Renal cortical epithelial cell (primary cell): ENCODE results near the gene NMRK2. TPM values are rescaled to one million over a fixed set of nuclear protein-coding genes. Genes with fewer than 3 reads are reported as not detected.
"Not testable (repeated sequence)": the region's sequence is repeated elsewhere in the genome, so short reads cannot be mapped to it uniquely, and the experiment has no call there.

Source experiments
- DNase-seq: peaks from one replicate; pipeline ENCODE4 v3.0.0-alpha.2; 2011; ENCODE audit warnings: low read depth
- total RNA-seq: library from RNA; depleted of rRNA; stranded (reverse); fragments of >200 nt; gene quantifications from 2 replicates; pipeline ENCODE4 v1.2.3, GENCODE V29; 2014

NMRK2 gene
- total RNA-seq, 1 donor from 2014 or later, result not detected

DNA sequence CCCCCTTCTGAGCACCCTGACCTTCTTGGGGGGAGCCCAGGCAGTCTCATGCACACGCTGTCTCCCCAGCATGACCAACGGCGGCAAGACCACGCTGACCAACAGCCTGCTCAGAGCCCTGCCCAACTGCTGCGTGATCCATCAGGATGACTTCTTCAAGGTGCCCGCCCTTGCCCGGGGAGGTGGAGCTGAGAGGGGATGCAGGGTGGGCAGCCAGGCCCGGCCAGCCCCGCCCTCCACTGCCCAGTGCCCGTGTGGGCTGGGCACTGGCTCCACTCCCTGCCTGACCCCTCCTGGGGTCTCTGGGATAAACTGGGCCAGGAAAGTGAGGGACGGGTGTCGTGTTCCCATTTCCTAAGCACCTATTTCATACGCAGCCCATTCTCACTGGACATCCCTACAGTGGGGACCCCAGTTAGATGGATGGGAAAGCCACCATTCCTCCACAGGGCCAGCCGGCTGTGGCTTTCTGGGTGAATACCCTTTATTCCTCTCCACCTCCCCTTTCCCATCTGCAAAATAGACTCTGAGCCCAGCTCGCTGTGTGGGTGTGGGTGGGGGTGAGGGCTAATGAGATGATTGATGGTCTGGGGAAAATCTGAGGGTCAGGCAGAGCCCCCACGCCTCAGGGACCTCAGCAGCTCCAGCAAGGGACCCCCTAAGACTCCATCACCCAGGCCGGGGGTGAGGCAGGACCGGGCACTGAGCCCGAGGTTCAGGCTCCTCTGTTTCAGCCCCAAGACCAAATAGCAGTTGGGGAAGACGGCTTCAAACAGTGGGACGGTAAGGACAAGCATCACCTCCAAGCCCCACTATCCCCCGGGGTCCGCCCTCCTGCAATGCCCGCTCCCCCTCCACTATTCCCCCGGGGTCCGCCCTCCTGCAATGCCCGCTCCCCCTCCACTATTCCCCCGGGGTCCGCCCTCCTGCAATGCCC is 3.9 kb downstream of the NMRK2 start:
- no peak for DNase-seq

DNA sequence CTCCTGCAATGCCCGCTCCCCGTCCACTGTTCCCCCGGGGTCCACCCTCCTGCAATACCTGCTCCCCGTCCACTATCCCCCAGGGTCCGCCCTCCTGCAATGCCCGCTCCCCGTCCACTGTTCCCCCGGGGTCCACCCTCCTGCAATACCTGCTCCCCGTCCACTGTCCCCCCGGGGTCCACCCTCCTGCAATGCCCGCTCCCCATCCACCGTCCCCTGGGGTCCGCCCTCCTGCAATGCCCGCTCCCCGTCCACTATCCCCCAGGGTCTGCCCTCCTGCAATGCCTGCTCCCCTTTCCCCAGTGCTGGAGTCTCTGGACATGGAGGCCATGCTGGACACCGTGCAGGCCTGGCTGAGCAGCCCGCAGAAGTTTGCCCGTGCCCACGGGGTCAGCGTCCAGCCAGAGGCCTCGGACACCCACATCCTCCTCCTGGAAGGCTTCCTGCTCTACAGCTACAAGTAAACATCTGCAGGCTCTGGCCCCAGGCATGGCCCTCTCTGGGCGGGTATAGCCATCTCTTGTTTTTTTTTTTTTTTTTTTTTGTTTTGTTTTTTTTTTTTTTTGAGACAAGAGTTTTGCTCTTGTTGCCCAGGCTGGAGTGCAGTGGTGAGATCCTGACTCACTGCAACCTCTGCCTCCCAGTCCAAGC is 5.6 kb downstream of the NMRK2 start:
- not testable (repeated sequence) for DNase-seq

DNA sequence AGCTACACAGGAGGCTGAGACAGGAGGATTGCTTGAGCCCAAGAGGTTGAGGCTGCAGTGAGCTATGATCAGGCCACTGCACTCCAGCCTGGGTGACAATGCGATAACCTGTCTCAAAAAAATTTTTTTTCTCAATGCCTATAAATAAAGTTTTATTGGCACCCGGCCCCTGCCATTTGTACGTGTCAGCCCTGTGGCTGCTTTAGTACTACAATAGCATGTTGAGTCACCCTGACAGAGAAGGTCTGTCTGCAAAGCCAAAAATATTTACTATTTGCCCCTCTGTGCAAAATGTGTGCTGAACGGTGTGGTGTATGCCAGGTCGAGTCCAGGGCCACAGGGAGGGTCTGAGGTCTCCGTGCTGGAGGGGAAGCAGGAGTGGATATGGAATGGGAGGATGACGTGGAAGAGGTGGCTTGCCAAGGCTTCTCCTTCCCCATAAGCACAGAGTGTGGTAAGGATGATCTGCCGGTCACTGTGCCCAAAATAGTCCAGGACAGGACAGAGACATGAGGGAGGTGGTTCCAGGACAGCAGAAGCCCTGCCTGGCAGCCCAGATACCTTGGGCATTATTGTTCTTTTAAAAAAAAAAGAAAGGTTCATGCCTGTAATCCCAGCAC is 10.0 kb downstream of the NMRK2 start:
- DNase-seq, result no peak

DNA sequence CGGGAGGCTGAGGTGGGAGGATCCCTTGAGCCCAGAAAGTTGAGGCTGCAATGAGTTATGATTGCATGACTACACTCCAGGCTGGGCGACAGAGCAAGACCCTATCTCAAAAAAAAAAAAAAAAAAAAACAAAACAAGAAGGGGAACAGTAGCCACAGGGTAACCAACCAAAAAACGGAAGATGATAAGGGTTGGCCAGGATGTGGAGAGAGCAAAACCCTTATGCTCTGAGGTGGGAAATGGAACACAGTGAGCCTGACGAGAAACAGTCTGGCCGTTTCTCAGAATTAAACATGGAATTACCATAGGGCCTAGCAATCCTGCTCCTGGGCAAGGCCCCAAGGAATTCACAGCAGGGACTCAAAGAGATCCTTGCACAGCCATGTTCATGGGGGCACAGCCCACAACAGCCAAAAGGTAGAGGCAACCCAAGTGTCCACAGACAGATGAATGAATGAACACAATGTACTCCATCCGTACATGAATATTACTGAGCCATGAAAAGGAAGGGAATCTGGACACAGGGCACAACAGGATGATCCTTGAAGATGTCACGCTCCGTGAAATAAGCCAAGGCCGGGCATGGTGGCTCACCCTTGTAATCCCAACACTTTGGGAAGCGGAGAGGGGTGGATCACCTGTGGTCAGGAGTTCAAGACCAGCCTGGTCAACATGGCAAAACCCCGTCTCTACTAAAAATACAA is 11.3 kb downstream of the NMRK2 start:
- DNase-seq, result no peak

DNA sequence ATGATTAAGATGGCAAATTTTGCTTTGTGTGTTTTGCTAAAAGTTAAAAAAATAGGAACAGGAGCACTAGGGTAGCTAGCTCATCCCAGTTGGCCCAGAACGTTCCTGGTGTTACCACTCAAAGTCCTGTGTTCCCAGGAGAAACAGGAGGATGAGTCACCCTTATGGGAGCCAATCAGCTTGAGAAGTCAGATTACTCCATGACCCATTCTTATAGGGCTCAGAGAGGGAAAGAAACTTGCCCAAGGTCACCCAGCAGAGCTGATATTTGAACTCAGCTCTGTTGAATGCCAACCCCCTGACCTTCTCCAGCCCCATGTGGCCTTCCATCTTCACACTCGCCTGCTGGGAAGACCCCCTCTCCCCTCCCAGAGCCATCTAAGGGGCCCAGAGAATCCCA is 13.0 kb downstream of the NMRK2 start:
- no peak for DNase-seq

DNA sequence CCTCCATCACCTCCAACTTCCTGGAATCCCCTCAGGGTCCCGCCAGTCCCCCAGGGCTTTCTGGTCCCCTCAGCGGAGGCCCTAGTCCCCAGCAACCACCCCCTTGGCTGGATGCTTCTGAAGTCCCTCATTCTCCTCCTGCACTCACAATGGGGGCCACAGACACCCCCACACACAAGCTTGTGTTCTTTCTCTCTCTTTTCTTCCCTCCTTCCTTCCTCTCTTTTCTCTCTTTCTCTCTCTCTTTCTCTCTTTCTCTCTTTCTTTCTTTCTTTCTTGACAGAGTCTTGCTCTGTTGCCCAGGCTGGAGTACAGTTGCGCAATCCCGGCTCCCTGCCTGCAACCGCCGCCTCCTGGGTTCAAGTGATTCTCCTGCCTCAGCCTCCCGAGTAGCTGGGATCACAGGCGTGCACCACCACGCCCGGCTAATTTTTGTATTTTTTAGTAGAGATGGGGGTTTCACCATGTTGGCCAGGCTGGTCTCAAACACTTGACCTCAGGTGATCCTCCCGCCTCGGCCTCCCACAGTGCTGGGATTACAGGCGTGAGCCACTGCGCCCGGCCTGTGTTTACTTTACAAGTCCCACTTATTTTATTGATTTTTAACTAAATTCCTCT is 14.6 kb downstream of the NMRK2 start:
- not testable (repeated sequence) for DNase-seq

DNA sequence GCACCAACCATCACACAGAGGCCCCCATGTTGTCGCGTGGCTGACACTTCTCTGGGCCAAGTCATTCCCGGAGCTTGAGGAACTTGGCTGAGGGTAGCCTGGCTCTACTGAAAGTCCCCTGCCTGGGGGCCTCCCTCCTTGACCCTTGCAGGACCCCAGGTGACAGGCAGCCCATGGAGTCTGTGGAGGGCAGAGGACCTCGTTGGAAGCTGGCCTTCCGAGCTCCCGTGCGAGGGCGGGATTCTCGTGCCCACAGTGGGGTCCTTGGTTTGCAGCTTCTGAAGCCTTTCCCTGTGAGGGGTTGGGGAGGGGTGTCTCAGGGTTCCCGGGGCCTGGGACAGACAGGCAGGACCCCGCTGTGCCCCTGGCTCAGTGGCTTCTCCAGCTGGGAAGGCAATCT is 16.4 kb downstream of the NMRK2 start:
- DNase-seq, result no peak

DNA sequence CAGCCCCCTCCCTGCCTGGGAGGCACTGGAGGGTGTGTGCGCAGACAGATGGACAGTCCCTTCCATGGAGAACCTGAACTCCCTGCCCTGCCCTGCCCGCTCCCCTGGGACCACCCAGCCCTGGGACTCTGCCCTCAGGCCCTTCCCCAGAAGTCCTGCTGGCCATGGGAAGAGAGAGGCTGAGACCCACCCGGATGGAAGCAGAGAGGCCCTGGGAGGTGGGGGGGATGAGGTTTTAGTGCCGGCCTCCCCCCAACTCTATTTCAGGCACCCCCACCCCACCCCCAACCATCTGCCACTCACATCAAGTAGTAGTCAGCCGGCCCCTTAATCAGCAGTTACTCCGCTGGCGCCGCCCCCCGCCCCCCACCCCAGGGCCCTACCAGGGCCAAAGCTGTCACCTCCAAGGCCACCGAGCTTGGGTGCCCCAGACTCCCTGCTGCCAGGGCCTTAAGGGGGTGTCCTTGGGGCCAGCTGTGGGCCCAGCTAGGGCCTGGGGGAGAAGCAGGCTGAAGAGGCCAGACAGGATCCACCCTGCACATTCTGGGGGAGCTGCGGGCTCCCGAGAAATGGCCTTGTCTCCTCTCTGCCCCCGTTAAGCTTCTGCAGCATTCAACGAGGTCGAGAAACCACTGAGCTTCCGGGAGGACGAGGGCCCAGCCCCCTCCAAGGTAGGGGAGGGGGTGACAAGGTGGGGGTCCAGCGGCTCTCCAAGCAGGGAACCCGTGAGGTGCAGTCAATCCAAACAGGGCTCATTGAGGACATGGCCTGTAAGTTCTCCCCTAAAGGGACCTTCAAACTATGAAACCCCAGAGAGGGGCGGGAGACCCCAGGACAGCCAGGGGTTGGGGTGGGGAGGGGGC is 17.4 kb downstream of the NMRK2 start:
- no peak for DNase-seq

DNA sequence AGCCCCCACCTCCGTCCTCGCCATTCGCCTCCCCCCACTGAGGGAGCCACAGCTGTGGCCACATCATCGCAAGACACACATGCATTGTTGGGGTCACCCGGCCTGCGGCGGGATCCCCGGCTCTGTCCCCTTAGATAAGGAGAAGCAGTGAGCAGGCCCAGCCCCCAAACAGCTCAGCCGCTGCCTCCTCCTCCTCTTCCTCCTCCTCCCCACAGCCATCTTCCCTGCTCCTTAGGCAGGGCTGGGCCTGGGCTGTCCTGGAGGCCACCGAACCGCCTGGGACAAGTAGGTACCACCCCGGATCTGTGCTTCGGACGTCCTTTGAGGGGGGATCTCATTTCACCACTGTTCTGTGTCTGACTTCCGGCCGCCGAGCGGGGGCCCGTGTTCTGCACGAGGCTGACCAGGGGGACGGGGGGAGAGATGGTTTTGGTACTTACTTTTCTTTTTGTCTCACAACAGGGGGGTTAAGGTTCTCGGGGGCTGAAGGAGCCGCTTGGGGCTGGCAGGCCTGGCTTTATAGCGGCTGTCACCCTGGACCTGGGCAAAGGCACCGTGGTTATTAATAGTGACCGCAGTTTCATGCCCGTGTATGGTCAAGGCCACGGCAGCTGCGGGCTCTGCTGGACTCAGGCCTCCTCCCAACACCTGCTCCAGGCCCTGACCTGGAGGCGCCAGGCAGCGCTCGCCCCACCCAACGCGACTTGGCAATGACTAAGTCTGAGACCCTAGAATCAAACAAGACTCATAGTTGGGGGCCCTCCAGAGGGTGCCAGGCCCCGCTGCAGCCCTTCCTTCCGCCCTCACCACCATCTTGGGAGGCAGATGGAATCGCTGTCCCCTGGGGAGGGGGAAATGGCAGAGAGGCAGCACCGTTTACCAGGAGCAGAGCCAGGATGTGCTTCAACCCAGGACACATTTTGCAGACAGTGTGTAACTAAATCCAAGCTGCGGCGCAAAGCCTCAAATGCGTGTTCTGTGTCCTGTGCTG is 18.3 kb downstream of the NMRK2 start:
- DNase-seq, result no peak

DNA sequence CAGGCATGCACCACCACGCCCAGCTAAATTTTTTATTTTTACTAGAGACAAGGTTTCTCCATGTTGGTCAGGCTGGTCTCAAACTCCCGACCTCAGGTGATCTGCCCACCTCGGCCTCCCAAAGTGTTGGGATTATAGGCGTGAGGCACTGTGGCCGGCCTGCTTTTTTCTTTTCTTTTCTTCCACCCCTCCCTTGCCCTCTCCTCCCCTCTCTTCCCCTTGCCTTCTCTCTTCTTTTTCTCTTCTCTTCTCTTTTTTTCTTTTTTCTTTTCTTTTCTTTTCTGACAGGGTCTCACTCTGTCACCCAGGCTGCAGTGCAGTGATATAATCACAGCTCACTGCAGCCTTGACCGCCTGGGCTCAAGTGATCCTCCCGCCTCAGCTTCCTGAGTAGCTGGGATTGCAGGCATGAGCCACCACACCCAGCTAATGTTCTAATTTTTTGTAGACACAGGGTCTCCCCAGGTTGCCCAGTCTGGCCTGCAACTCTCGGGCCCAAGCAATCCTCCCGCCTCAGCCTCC is 19.9 kb downstream of the NMRK2 start:
- DNase-seq, result not testable (repeated sequence)

DNA sequence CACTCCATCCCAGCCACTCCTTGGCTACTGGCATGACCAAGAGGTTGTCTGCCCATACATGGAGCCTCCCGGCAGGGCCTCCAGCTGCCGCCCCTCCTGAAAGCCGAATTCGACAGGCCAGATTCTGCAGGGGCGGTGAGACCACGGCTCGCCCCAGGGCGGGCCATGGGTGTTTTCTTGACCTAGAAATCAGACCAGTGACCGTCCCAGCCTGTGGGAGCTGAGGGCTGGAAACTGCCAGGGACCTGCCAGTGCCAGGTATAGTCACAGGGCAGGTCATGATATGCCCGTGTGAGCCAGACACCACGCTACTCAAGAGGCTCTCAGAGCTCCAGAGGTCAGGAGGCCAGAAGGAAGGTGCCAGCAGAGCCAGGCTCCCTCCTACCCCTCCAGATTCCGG is 21.2 kb downstream of the NMRK2 start:
- no peak for DNase-seq

DNA sequence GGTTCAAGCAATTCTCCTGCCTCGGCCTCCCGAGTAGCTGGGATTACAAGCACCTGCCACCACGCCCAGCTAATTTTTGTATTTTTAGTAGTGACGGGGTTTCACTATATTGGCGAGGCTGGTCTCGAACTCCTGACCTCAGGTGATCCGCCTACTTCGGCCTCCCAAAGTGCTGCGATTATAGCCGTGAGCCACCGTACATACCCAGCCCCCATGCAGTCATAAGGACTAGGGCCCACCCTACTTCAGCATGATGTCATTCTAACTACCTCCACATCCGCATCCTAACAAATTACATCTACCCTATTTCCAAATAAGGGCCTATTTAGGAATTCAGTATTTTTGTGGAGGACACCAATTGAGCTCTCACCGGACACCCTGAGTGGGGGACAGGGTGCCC is 22.4 kb downstream of the NMRK2 start:
- not testable (repeated sequence) for DNase-seq

DNA sequence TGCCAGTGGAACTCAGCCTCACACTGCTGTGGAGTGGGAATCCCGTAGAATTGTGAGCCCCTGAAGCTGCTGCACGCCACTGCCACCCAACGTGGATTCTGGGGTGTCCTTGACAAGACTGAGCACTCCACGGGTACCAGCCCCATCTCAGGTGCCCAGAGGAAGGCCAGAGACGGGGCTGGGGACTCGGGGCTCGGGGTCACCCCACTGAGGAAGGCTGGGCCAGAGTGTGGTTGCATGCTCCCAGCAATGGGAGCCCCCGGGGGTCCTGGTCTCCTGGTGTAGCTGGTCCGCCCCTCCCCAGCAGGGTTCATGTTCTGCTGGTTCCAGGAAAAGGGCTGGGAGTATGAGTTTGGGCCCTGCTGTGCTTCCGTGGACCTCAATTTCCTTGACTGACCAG is 22.8 kb downstream of the NMRK2 start:
- DNase-seq, result no peak

DNA sequence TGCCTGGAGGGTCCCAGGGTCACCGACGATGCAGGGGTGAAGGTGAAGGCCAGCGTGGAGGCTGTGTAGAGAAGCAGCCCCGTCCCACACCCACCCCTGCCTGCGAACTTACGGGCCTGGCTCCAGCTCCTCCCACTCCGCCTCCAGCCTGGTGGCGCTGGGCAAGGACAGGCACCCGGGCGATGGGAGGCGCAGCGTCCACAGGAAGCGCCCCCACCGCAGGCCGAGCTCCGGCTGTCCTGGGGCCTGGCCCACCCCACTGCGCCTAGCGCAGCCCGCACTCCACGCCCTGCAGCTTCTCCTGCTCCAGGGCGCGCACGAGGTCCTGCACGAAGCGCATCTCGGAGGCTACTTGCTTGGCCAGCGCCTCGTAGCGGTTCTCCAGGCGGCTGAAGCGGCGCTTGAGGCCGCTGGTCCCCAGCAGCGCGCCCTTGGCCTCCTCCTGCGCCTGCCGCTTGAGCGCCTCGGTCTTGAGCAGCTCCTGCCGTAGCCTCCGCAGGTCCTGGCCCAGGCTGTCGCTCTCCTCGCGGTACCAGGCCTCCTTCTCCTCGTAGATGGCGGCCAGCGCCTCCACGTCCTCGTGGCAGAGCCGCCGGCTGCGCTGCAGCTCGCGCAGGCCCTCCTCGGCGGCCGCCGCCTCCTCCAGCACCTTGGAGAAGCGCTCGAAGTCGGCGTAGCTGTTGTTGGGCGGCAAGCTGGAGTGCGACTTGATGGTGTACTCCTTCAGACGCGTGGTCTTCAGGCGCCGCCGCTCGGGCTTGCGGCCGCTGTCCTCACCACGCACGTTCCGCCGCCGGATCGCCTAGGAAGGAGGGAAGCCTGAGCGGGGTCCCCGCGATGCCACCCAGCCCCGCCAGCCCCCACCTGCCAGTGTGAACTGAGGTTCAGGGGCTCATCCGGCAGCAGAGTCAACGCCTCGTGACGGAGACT is 26.2 kb downstream of the NMRK2 start:
- no peak for DNase-seq

DNA sequence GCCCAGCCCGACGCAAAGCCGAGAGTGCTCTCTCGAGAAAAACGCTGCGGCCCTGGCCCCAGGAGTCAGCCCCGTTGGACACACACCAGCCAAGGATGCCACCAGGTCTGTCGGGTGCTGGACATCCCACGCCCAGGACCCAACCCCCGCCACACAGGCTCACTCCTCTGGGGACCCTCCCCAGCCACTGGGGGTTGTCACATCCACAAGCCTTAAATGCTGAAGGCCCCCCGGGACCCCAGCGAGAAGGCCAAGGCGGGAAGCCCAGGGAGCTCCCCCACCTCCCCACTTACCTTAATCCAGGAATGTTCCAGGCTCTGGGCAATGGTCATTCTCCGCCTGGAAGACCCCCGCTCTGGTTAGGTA is 26.9 kb downstream of the NMRK2 start:
- DNase-seq, result no peak

DNA sequence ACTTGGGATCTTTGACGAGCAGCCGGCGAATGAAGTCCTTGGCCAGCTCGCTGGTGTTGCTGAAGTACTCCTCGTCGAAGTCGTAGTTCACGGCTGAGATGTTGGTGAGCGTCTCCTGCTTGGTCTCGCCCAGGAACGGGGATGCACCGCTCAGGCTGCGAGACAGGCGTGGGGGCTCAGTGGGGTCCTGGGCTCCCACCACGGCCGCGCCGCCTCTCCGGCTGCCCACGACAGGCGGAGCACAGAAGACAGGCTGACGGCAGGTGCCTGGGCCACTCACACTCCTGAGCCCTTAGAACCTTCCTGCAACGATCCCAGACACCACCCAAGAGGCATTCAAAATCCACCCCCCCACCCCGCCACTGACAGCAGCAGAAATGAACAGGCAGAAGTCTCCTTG is 28.1 kb downstream of the NMRK2 start:
- DNase-seq, result no peak

DNA sequence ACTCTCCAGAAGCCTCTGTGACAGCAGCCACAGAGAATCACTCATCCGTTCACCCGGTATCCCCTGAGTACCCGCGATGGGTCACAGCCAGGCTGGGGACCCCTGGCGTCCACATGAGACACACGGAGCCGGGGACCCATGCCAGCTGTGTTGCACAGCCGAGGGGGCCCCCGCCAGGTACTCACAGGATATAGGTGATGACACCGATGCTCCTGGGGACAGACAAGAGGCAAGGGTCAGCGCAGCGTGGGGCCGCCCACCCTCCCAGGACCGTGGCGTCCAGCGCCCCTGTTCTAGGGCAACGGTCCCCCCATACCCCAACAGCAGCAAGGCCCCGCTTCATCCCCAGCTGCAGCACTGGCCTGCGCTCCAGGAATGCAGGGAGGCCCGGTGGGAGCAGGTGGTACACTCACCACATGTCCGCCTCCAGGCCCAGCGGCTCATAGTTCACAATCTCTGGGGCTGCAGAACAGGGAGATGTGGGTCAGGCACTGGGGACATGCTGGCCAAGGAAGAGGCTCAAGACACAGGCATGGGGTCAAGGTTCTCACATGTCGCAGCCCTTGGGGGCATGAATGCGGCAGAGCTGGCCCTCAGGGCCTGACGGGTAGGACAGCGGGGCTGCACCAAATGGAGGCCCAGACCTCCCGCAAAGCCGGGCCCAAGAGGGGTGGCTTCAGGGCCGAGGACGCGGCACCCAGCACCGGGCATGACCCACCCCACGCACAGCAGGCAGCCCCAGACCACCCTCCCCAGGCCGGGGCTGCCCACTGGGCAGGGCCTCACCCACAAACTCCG is 30.8 kb downstream of the NMRK2 start:
- no peak for DNase-seq
